Measurements from ENCODE around the gene VPS35L. TPM values are rescaled to one million over a fixed set of nuclear protein-coding genes. Genes with fewer than 3 reads are reported as not detected.

Gene VPS35L
- total RNA-seq, 1 donor from 2014 or later = 6.8 TPM

DNA sequence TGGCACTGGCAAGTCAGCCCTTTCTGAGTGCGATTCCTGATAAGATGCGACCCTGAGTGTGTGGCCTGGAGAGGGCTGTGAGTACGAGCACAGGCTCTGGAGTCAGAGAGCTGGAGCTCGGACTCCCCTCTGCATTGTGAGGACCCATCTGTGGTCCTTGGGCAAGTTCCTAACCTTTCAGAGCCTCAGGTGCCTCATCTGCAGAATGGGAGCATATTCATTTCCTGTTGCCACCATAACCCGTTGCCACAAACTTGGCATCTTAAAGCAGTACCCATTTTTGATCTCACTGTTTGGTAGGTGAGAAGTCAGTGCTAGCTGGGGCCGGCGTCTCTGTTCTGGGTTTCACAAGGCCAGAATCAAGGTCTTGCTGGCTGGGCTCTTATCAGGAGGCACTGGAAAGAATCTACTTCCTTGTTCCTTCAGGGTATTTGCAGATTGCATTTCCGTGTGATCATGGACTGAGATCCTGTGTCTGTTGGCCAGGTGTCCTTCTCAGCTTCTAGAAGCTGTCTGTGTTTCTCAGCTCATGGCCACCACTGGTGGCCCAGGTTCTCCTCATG, 142.3 kb downstream of the VPS35L start:
- Histone ChIP-seq H3K27me3 (ENCODE audit: control insufficient read depth, insufficient read depth, low read length) (no peaks in the 10 kb centered on the region), H3K36me3 (ENCODE audit: control insufficient read depth, insufficient read depth, low read length) (peaks cover 4% of the 10 kb centered on the region), H3K4me3 (ENCODE audit: low read depth, low read length) (no peak overlapping the region)
- FAIRE-seq (no peak), DNase-seq (ENCODE audit: low read depth) (no peak)
- TF ChIP-seq, protein P1, sequence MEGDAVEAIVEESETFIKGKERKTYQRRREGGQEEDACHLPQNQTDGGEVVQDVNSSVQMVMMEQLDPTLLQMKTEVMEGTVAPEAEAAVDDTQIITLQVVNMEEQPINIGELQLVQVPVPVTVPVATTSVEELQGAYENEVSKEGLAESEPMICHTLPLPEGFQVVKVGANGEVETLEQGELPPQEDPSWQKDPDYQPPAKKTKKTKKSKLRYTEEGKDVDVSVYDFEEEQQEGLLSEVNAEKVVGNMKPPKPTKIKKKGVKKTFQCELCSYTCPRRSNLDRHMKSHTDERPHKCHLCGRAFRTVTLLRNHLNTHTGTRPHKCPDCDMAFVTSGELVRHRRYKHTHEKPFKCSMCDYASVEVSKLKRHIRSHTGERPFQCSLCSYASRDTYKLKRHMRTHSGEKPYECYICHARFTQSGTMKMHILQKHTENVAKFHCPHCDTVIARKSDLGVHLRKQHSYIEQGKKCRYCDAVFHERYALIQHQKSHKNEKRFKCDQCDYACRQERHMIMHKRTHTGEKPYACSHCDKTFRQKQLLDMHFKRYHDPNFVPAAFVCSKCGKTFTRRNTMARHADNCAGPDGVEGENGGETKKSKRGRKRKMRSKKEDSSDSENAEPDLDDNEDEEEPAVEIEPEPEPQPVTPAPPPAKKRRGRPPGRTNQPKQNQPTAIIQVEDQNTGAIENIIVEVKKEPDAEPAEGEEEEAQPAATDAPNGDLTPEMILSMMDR (IDR thresholded peaks at IDR 0.05; ENCODE audit: insufficient read depth, low read length, severe bottlenecking) = no peak

DNA sequence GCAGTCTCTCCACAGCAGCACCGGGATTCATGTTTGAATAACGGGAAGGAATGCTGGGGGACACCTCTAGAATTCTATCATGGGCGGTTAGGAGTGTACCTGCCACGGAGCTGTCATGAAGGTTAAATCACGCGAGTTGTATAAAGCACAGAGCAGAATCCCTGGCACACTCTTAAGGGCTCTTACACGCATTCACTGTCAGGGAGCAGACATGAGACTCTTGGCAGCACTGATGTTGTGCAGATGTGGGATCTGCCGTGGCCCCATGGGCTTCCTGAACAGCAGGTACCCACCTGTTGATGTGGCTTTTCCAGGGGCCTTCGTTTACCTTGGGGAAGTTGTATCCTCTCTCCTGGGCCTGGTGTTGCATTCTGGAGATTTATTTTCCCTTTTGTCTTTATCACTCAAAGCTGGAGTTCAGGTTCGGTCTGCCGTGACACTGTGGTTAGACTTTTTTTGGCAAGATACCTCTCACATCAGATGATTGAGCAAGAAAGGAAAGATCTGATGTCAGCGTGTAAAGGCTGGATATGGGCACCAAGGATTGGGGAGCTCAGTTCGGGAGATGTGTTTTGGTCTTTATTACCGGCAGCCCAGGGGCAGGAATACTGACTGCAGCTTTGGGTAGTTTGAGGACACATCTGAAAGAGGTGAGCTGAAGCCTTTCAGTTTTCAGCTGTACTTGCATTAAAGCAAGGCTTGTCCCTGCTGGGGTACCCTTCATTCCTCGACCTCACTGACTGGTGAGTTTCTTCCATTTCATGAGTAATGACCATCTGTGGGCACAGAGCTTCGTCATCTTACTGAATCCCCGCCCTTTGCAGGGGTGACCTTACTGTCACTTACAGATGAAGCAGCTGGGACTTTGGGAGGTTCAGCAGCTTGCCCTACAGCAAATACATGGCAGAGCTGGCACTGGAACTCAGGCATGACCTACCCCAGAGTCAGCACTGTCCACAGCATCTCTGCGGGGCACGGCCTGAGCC, 143.3 kb downstream of the VPS35L start:
- Histone ChIP-seq H3K36me3 (ENCODE audit: control insufficient read depth, insufficient read depth, low read length) (peaks cover 4% of the 10 kb centered on the region), H3K4me3 (ENCODE audit: low read depth, low read length) (no peak overlapping the region), H3K27me3 (ENCODE audit: control insufficient read depth, insufficient read depth, low read length) (no peaks in the 10 kb centered on the region)
- TF ChIP-seq, protein P1 (IDR thresholded peaks at IDR 0.05; ENCODE audit: insufficient read depth, low read length, severe bottlenecking) = no peak
- FAIRE-seq = no peak
- DNase-seq (ENCODE audit: low read depth) = no peak

DNA sequence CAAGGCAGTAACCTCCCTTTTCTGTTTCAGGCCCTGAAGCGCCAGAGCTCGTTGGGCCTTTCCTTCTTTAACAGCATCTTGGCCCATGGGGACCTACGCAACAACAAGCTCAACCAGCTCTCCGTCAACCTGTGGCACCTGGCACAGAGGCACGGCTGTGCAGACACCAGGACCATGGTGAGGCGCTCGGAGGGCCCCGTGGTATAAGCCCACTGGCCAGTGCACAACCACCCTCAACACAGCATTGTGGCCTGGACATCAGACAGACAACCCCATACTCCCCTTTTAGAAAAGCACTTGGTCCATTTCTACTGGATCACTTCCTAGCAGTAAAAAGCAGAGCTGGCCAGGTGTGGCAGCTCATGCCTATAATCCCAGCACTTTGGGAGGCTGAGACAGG, 144.0 kb downstream of the VPS35L start:
- Histone ChIP-seq H3K36me3 (ENCODE audit: control insufficient read depth, insufficient read depth, low read length) (peaks cover 4% of the 10 kb centered on the region), H3K4me3 (ENCODE audit: low read depth, low read length) (no peak overlapping the region), H3K27me3 (ENCODE audit: control insufficient read depth, insufficient read depth, low read length) (no peaks in the 10 kb centered on the region)
- DNase-seq (ENCODE audit: low read depth) (no peak), FAIRE-seq (no peak)
- TF ChIP-seq, protein P1 (IDR thresholded peaks at IDR 0.05; ENCODE audit: insufficient read depth, low read length, severe bottlenecking) = no peak

DNA sequence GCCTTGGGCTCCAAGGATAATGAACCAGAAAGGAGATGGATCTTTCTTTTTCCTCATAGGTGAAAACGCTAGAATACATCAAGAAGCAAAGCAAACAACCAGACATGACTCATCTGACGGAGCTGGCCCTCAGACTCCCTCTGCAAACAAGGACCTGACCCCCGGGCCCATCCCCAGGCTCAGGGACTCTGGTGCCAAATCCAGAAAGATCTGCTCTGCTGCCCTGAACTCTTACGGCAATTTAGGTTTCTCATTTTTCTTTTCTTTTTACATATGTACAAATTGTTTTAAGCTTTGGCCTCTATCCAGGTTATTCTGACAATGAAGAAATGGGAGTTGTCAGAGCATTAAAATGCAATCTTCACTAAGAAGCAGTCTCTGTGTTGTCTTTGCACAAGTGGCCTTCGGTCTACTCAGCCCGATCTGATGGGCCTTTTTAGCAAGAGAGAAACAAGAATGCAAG, 144.8 kb downstream of the VPS35L start:
- Histone ChIP-seq H3K4me3 (ENCODE audit: low read depth, low read length) (no peak overlapping the region), H3K36me3 (ENCODE audit: control insufficient read depth, insufficient read depth, low read length) (peaks cover 5% of the 10 kb centered on the region), H3K27me3 (ENCODE audit: control insufficient read depth, insufficient read depth, low read length) (no peaks in the 10 kb centered on the region)
- peak; percentile 75 for DNase-seq (ENCODE audit: low read depth)
- TF ChIP-seq, protein P1 (IDR thresholded peaks at IDR 0.05; ENCODE audit: insufficient read depth, low read length, severe bottlenecking) = no peak
- no peak for FAIRE-seq

DNA sequence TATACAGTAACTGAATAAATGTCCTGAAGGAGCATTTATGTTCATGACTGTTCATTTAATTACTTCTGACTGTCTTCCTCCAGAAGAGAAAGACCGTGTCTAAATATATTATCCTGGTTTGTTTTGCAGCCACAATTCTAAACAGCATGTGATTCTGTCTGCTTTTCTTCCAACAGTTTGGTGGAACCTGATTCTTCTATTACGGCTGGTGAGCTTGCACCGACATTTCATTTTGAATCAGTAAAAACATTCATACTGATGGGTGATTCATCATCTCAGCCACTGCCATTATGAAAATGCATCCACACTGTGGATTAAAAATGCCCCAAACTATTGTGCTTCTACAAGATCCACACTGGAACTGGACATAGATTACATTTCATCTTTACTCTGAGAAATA, 145.6 kb downstream of the VPS35L start:
- TF ChIP-seq, protein P1 (IDR thresholded peaks at IDR 0.05; ENCODE audit: insufficient read depth, low read length, severe bottlenecking) = no peak
- H3K36me3 ChIP-seq (ENCODE audit: control insufficient read depth, insufficient read depth, low read length) = peaks cover 5% of the 10 kb centered on the region
- DNase-seq (ENCODE audit: low read depth) (no peak), FAIRE-seq (no peak)
- H3K27me3 ChIP-seq (ENCODE audit: control insufficient read depth, insufficient read depth, low read length) = no peaks in the 10 kb centered on the region
- no peak overlapping the region for H3K4me3 ChIP-seq (ENCODE audit: low read depth, low read length)

All from bronchial epithelial cell (primary cell).